Calu3 (cell line): ENCODE measurements around the gene SETD7. TPM values are rescaled to one million over a fixed set of nuclear protein-coding genes. Genes with fewer than 3 reads are reported as not detected.

Experiments used
- BruUV-seq: library from RNA; stranded (reverse); fragments of 400-500 nt; replicated peaks from 2 replicates; lab custom pipeline; 2021; lab: Mats Ljungman, UMichigan
- CTCF ChIA-PET: fragments of 300-600 bp; sonication (Branson Sonifier 250); formaldehyde crosslinking; loops from one replicate; lab custom pipeline; 2022; ENCODE audit warnings: antibody characterized with exemption; lab: Charles Lee
- DNase-seq: peaks from one replicate; pipeline ENCODE4 v3.0.0; 2022
- H3K27ac Mint-ChIP-seq: one replicate; pipeline ENCODE4 v1.8.0; 2022; ENCODE audit warnings: mixed read lengths; ENCODE audit not compliant: unreplicated experiment
- H3K27me3 Mint-ChIP-seq: one replicate; pipeline ENCODE4 v1.8.0; 2022; ENCODE audit warnings: mixed read lengths; ENCODE audit not compliant: unreplicated experiment
- H3K36me3 Mint-ChIP-seq: one replicate; pipeline ENCODE4 v1.8.0; 2022; ENCODE audit warnings: mild to moderate bottlenecking, moderate library complexity, mixed read lengths; ENCODE audit not compliant: insufficient read depth, unreplicated experiment
- H3K4me1 Mint-ChIP-seq: one replicate; pipeline ENCODE4 v1.8.0; 2022; ENCODE audit warnings: mild to moderate bottlenecking, low read depth, mixed read lengths; ENCODE audit not compliant: unreplicated experiment
- H3K4me3 Mint-ChIP-seq: one replicate; pipeline ENCODE4 v1.8.0; 2022; ENCODE audit warnings: mild to moderate bottlenecking, low read depth, moderate library complexity, mixed read lengths; ENCODE audit not compliant: unreplicated experiment
- H3K9me3 Mint-ChIP-seq: one replicate; pipeline ENCODE4 v1.8.0; 2022; ENCODE audit warnings: low read depth, mixed read lengths; ENCODE audit not compliant: unreplicated experiment
- intact Hi-C: fragments of 100-400 bp; cut with micrococcal nuclease; formaldehyde crosslinking; loops from one replicate; pipeline ENCODE4 v1.10.0; 2022; ENCODE audit not compliant: unreplicated experiment
- total RNA-seq: library from RNA; stranded (reverse); gene quantifications from 2 replicates; pipeline ENCODE4 v1.2.3, GENCODE V29; 2022
- TF ChIP-seq, protein P1 (sequence below): fragments of 200-600 bp; IDR thresholded peaks from one replicate; pipeline ENCODE4 v1.8.0; 2022; ENCODE audit warnings: antibody characterized with exemption; ENCODE audit not compliant: unreplicated experiment

SETD7 gene
- total RNA-seq, 1 experiment from 2014 or later = 16.4 TPM

DNA sequence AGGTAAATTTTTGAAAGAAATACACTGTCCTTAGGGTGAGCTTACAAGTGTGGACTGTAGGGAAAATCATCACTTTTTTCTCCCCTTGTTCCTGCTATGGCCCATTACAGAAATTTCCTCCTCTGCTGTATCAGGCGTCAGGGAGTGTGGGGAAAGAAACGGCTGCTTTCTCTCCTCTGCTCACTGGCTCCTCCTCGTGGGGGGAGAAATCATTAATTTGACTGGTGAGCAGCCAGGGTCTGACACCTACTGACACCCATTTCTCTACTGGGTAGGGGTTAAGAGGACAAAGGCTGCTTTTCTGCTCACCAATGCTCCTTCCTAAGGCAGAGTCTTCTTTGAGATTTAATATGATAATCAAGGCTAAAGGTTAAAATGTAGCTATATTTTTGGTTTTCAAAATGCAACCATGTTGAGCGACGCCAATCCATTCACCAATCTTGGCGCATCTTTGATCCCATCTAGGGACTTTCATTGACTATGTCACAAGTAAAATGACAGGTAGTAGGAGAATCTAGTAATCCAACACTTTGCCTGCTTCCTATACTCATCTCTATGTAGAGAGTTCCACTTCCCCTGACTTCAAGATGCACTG, 25.1 kb downstream of the SETD7 start:
- H3K27me3 Mint-ChIP-seq = no peaks in the 10 kb centered on the region
- CTCF ChIA-PET = no interaction called here
- H3K9me3 Mint-ChIP-seq = no peaks in the 10 kb centered on the region
- H3K4me3 Mint-ChIP-seq = no peak overlapping the region
- intact Hi-C loops = no loop called here
- no peaks in the 10 kb centered on the region for H3K36me3 Mint-ChIP-seq
- DNase-seq = peak; percentile 72
- no peaks in the 10 kb centered on the region for H3K4me1 Mint-ChIP-seq
- TF ChIP-seq, protein P1, sequence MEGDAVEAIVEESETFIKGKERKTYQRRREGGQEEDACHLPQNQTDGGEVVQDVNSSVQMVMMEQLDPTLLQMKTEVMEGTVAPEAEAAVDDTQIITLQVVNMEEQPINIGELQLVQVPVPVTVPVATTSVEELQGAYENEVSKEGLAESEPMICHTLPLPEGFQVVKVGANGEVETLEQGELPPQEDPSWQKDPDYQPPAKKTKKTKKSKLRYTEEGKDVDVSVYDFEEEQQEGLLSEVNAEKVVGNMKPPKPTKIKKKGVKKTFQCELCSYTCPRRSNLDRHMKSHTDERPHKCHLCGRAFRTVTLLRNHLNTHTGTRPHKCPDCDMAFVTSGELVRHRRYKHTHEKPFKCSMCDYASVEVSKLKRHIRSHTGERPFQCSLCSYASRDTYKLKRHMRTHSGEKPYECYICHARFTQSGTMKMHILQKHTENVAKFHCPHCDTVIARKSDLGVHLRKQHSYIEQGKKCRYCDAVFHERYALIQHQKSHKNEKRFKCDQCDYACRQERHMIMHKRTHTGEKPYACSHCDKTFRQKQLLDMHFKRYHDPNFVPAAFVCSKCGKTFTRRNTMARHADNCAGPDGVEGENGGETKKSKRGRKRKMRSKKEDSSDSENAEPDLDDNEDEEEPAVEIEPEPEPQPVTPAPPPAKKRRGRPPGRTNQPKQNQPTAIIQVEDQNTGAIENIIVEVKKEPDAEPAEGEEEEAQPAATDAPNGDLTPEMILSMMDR = peak; percentile 32
- no TSS peak for BruUV-seq
- no peak overlapping the region for H3K27ac Mint-ChIP-seq

DNA sequence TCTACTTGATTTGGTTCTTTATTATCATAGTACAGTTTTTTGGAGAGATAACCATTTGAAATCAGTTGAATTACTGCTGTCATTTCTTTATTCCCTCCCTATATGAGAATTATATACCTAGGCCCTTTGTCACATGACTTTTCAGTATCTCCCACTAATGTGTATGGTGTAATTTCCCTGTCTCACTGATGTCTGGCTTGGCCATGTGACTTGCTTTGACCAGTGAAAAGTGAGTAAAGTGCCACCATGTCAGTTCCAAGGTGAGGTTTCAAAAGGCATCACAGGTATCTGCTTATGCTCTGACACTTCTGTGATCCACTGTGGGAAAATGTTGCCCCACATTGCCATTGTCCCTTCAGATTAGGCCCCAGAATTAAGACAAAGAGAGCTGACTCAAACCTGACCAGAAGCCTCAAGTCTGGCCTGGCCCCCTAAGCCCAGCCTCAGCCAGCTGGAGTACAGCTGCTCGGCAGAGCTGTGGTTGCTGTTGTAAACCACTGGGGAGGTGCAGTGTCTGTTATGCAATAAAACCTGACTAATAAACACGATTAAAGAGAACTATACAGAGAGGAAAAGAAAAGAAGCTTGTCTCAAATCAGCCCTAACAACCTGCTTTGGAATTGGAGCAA, 27.5 kb downstream of the SETD7 start:
- Mint-ChIP-seq H3K9me3 (no peaks in the 10 kb centered on the region), H3K36me3 (no peaks in the 10 kb centered on the region), H3K4me1 (no peaks in the 10 kb centered on the region), H3K27me3 (no peaks in the 10 kb centered on the region), H3K27ac (no peak overlapping the region), H3K4me3 (no peak overlapping the region)
- CTCF ChIA-PET = interaction anchor here (0.6 kb wide), 1 partner anchor 144 kb away, joined by 4 read pairs; no protein-coding TSS in a partner anchor
- DNase-seq = no peak
- TF ChIP-seq, protein P1 = no peak
- no TSS peak for BruUV-seq
- intact Hi-C loops = no loop called here

DNA sequence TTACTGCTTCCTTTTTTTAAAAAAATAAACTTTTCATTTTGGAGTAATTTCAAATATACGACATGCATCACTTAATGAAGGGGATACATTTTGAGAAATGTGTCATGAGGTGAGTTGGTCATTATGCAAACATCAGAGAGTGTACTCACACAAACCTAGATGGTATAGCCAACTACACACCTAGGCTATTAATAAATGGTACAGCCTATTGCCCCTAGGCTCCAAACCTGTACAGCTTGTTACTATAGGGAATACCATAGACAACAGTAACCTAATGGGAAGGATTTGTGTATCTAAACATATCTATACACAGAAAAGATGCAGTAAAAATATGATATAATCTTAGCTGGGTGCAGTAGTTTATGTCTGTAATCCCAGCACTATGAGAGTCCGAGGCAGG, 29.1 kb downstream of the SETD7 start:
- TF ChIP-seq, protein P1 = no peak
- H3K27ac Mint-ChIP-seq = no peak overlapping the region
- no peak overlapping the region for H3K4me3 Mint-ChIP-seq
- H3K9me3 Mint-ChIP-seq = no peaks in the 10 kb centered on the region
- no TSS peak for BruUV-seq
- no peaks in the 10 kb centered on the region for H3K27me3 Mint-ChIP-seq
- CTCF ChIA-PET = no interaction called here
- no peaks in the 10 kb centered on the region for H3K4me1 Mint-ChIP-seq
- DNase-seq = no peak
- no peaks in the 10 kb centered on the region for H3K36me3 Mint-ChIP-seq
- intact Hi-C loops = no loop called here

DNA sequence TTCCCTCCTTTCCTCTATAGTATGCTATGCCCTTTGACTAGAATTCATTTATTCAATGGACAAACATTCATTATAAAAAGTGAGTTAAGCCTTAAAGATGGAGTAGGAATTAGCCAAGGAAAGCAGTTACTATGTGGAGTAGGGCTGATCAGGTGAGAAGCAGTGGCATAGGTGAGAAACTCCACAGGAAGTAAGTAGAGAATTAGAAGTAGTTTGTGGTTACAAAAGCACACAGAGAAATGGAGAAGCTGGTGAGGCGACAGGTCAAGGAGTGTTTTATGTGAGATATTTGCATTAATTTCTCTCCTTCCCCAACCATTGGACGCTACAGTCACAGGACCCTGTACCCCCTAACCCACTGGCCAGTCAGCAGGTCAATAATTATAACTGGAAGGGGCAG, 30.6 kb downstream of the SETD7 start:
- H3K4me1 Mint-ChIP-seq = no peaks in the 10 kb centered on the region
- H3K4me3 Mint-ChIP-seq = no peak overlapping the region
- H3K36me3 Mint-ChIP-seq = no peaks in the 10 kb centered on the region
- CTCF ChIA-PET = no interaction called here
- no TSS peak for BruUV-seq
- TF ChIP-seq, protein P1 = no peak
- no peak for DNase-seq
- intact Hi-C loops = no loop called here
- H3K27me3 Mint-ChIP-seq = no peaks in the 10 kb centered on the region
- no peaks in the 10 kb centered on the region for H3K9me3 Mint-ChIP-seq
- H3K27ac Mint-ChIP-seq = no peak overlapping the region
